NOMO-1 treated with DMSO at 0.1 percent for 48 hours (cell line): ENCODE results near the gene EIF1B.

Source experiments
- DNase-seq: peaks from one replicate; lab custom pipeline; 2025; ENCODE audit not compliant: unreplicated experiment; lab: John Stamatoyannopoulos, UW

EIF1B gene

DNA sequence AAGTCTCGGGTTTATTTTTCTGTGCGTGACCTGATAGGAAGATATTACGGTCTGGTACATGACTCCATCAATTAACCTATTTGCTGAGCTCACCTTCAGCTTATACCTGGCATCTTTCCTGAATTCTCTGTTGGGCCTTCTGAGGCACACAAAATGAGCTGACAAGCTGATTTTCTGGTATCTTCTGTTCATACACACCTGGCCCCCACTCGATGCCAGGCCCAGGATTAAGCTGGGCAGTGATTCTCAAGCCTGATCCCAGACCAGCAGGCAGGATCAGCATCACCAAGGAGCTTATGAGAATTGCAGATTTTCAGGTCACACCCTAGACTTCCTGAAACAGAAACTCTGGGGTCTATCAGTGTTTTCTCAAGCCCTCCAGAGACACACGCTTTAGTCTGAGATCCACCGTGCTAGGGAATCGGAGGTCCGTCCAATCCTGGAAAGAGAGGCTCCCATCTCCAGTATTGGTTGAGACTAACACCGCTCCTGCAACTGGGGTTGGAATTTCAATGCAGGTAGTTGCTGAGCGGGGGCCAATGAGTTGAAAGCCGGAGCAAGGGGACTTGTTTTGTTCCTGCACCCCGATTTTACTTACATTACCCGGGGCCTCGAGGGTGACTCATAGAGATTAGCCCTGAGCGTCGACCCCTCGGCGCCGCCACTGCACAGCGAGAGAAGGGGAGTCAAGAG lies 636 bp upstream of the EIF1B start:
- no peak for DNase-seq

DNA sequence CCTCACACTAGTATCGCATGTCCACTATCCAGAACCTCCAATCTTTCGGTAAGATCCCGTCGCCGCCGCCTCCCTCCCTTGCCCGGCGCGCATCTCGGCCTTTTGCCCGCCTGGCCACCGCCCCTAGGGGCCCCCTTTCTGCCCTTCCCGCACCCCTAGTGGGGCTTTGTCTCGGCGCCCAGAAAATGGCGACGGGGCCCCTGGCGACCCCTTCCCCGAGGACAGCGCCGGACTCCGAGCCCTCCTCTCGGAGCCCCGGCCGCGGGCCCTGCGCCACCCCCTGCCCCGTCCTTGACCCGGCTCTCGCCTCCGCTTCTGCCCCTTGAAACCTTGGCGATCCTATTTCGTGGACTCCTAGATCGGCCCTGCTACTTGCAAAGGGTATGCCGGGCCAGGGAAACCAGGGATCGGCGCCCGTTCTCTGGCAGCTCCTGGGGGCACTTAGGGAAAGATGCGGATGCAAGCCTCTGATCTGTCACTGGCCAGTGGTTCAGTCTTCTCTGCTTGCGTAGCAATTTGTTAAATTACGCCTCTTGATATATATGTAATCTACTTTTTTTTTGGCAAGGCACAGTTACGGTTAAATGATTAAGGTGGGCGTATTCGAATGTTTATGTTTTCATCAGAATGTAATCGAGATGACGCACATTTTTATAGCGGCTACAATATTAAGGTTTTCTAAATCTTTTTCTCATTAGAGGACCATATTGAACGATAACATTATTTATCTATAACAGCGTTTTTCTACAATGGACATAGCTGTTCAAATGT lies 603 bp downstream of the EIF1B start:
- no peak for DNase-seq

DNA sequence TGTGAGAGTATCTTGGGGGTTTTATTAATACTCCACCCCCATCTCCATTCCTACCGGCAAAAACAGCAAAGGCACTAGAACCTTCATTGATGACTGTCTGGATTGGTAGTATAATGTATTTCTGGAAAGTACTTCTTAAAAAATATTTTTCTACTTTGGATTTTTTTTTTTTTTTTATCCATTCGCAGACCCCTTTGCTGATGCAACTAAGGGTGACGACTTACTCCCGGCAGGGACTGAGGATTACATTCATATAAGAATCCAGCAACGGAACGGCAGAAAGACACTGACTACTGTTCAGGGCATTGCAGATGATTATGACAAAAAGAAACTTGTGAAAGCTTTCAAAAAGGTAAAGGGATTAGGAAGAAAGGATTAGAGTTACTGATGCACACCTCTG lies 1.2 kb downstream of the EIF1B start:
- DNase-seq: no peak

DNA sequence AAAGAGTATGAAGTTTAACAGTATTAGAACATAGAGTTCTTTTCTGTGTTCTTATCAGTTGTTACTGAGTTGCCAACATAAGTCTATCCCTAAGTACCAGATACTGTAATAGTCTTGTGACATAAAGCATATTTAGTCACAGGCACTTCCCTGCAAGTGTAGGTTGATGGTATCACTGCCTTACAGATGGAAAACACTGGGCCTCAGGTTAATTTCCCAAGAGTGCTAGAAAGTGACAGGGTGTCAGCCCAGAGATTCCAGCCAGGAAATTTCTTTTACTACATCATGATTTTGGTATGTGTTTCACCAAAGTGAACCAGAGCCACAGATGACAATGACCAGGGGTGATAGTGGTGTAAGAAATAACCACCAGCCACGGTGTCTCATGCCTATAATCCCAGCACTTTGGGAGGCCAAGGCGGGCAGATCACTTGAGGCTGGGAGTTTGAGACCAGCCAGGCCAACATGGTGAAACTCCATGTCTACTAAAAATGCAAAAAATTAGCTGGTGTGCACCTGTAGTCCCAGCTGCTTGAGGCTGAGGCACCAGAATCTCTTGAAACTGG lies 3.2 kb downstream of the EIF1B start:
- DNase-seq: no peak

DNA sequence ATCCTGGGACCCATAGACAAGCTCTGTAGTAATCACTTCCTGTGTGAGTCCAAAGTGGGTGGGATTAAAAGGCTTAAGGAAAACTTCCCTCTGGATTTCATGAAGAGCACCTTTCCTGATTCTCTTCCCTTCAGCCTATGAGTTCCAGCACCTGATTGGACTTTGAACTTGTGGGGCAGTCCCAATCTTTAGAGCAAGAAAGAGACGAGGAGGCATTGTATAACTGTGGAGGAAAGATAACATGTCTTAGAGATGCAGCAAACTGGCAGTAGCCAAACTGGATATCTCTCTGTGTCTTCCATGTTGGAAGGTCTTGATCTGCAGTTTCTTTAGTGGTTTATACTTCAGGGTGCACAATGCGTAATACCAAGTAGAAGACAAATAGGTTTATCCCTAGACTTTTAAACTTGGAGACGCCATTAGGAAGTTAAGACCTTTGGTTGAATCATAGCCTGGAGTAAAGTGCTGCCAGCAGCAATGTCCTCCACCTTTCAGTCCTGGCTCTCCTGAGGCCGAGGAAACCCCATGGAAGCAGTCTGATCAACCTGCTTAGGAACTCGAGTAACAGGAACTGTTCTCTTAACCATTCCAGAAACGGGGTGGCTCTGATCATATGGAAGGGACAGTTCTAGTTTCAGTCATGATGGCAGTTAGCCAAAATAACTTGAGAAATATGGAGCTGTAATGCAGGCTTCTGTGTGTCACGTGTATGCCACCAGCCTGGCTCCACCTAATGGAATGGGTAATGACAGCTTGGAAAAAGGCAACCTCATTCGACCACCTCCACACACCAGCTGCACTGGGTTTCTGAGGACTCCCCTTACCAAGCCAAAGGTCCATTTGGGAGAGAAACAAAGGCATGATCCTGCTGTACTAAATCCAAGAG lies 4.7 kb downstream of the EIF1B start:
- DNase-seq: no peak

GRCh38 chr3:40317061-40317855 lies 7.8 kb downstream of the EIF1B start:
- DNase-seq: peak; percentile 60

GRCh38 chr3:40321818-40322217 lies 12.3 kb downstream of the EIF1B start:
- DNase-seq: no peak

DNA sequence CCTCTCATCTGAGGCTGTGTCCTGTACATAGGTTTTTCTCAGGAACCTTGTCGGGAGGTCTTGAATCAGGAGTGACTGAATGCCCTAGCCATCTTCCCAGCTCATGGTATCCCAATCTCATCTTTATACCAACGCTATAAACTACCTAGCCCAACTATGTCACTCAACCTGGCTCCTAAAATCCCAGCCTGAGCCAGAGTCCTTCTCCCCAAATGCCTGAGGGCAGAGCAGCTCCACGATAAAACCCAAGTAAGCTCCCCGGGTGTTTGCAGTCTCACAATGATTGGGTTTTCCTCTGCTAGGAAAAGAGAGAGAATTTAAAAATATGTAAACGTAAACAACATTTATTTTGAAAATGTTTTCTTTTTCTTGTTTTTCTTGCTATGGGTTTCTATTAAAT lies 14.4 kb downstream of the EIF1B start:
- no peak for DNase-seq

GRCh38 chr3:40324621-40325020 lies 15.1 kb downstream of the EIF1B start:
- no peak for DNase-seq

- no peak for DNase-seq
Observed at GRCh38 chr3:40325465-40325864, 16.0 kb downstream of the EIF1B start.

DNA sequence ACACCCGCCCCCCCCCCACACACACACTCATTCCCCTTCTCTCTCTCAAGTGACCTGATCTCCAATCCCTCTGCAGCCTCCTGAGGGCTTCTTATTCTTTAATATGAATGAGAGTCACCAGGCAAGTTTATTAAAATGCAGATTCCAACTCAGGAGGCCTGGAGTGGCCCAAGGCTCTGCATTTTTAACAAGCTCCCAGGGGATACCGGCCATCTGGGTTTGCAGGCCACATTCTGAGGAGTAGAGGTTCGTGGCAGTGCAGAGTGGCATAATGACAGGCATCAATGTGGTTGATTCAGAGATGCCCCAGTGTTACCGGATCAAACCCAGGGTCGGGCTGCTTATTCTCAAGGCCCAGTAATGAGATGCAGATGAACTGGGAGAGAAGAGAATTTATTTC lies 18.9 kb downstream of the EIF1B start:
- DNase-seq: no peak

GRCh38 chr3:40329071-40329470 lies 19.6 kb downstream of the EIF1B start:
- no peak for DNase-seq

GRCh38 chr3:40332684-40333083 lies 23.2 kb downstream of the EIF1B start:
- no peak for DNase-seq

GRCh38 chr3:40333416-40333815 lies 23.9 kb downstream of the EIF1B start:
- no peak for DNase-seq

DNA sequence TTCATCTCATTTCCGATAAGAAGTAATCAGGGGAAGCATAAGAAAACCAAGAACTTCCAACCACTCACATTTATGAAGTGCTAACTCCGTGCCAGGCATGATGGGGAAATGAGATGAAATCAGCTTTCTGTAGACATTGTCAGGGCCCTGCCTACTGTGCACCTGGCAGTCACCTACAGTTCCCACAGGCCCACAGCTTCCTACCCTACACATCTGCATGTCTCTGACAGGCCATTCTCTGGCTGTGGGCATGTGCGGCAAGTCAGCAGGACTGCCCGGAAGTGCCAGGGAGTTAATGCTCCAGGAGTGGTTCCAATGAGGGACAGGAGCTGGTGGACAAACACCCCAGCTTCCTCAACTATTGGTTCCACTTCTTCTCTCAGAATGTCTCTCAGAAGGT lies 24.3 kb downstream of the EIF1B start:
- no peak for DNase-seq

GRCh38 chr3:40336101-40336500 lies 26.6 kb downstream of the EIF1B start:
- DNase-seq: no peak

GRCh38 chr3:40336511-40337135 lies 27.1 kb downstream of the EIF1B start:
- no peak for DNase-seq

DNA sequence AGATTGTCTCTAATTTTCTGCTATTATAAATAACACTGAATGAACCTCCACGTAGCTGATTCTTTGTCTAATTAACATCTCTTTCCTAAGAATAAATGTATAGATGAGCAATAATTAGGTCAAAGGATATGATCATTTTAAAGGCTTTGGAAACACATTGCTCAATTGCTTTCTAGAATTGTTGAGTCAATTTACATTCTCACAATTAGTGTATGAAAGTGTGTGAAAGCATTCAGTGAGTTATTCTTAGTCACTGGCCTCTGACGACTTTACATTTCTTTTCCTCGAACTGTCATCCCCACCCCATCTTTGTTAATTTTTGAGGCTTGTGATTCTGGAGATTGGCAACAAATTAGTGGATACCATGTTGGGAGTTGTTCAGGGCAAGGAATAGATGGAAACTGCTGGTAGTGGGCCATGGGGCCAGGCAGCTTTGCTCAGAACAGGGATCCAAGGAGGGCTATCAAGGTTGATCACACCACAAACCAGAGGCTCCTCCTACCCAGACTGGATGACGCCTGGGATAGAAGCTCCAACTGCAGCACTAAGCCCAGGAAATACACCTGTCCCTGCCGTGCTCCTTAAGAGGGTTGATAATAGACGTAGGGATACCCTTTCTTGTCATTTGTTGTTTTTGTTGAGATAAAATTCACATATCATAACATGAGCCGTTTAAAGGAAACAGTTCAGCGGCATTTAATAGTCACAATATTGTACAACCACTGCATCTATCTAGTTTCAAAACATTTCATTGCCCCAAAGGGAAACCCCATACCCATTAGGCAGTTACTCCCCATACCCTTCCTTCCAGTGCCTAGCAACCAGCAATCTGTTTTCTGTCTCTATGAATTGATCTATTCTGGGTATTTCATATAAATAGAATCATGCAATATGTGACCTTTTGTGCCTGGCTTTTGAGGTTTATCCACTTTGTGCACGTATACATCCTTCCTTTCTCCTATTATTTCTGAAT lies 27.9 kb downstream of the EIF1B start:
- no peak for DNase-seq

DNA sequence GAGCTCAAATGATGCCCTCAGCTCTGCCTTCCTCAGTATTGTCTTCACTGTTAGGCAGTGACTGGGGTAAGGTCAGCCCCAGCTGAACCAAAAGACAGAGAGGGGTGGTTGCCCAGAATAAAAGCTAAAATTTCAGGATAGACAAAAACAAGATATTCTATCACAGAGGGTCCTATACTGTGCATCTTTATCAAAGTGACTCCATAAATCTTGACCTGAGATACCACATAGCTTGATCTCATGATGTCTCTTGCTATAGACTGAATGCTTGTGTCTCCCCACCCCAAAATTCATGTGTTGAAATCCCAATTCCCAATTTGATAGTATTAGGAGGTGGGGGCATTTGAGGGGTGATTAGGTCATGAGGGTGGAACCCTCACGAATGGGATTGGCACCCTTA lies 30.4 kb downstream of the EIF1B start:
- DNase-seq: no peak
